Kidney (tissue), 14 donors: Measurements from ENCODE around the gene PROZ. TPM values are rescaled to one million over a fixed set of nuclear protein-coding genes. Genes with fewer than 3 reads are reported as not detected.

Source experiments
- DNase-seq, 5 donors: peaks; one replicate each; pipeline ENCODE4 v3.0.0-alpha.2; 2013 to 2020
- FAIRE-seq: peaks from 2 replicates; lab custom pipeline; 2012; peaks lifted over from hg19 to GRCh38; lab: Jason Lieb, UNC
- H3K27ac ChIP-seq, 2 donors: one replicate each; pipeline ENCODE4 v1.7.0; 2013; ENCODE audit warnings: low read depth in 2 of 2, low read length in 2 of 2, inconsistent platforms in 1 of 2
- H3K27me3 ChIP-seq: one replicate; pipeline ENCODE4 v1.7.1; 2013; ENCODE audit warnings: low read length, inconsistent platforms; ENCODE audit not compliant: control insufficient read depth, insufficient read depth
- H3K36me3 ChIP-seq, 3 donors: one replicate each; pipeline versions ENCODE4 v1.7.0 to v1.7.1; 2013; ENCODE audit warnings: low read length in 3 of 3, control low read depth in 1 of 3, inconsistent platforms in 1 of 3; ENCODE audit not compliant: insufficient read depth in 3 of 3, control insufficient read depth in 2 of 3
- H3K4me1 ChIP-seq, 3 donors: one replicate each; pipeline versions ENCODE4 v1.7.0 to v1.7.1; 2013; ENCODE audit warnings: low read length in 3 of 3, inconsistent platforms in 1 of 3, low read depth in 1 of 3; ENCODE audit not compliant: control insufficient read depth in 2 of 3, insufficient read depth in 2 of 3
- H3K4me3 ChIP-seq, 3 donors: one replicate each; pipeline versions ENCODE4 v1.7.0 to v1.8.1; 2013; ENCODE audit warnings: low read length in 3 of 3, control low read depth in 1 of 3, inconsistent platforms in 1 of 3
- H3K9ac ChIP-seq, 3 donors: one replicate each; pipeline versions ENCODE4 v1.7.0 to v1.7.1; 2013; ENCODE audit warnings: low read length in 3 of 3, control low read depth in 1 of 3, inconsistent platforms in 1 of 3
- H3K9me3 ChIP-seq, 3 donors: one replicate each; pipeline versions ENCODE4 v1.7.0 to v1.7.1; 2013; ENCODE audit warnings: low read length in 3 of 3, control low read depth in 1 of 3, inconsistent platforms in 1 of 3; ENCODE audit not compliant: control insufficient read depth in 2 of 3, insufficient read depth in 1 of 3
- intact Hi-C: fragments of 100-400 bp; cut with DNase I; formaldehyde crosslinking; loops from one replicate; pipeline ENCODE4 v1.11.1; 2022
- polyA plus RNA-seq: library from polyadenylated mRNA; stranded (reverse); fragments of 350-450 nt; fragmentation: Illumina TruSeq; extraction: RNeasy Lipid Tissue Mini Kit (QIAGEN cat#74804); gene quantifications from one replicate; pipeline ENCODE4 v1.2.3, GENCODE V29; 2014; ENCODE audit warnings: low read depth, low replicate concordance; ENCODE audit not compliant: insufficient read depth
- total RNA-seq: library from RNA; stranded (reverse); fragmentation: NEBNext Ultra II Directional; extraction: Animal tissue kit (Norgen Biotek cat#: 25700); gene quantifications from one replicate; pipeline ENCODE4 v1.2.1, GENCODE V29; 2021
- TF ChIP-seq, protein P1 (sequence below): IDR thresholded peaks from 3 replicates; pipeline ENCODE4 v1.5.1; 2012; ENCODE audit warnings: mild to moderate bottlenecking, moderate library complexity, borderline replicate concordance; ENCODE audit not compliant: insufficient read depth; ENCODE audit errors: extremely low read depth
- donor health status: control.
- donor health status: control.
- donor health status: control.
- donor health status: control.
- donor health status: control.
- donor health status: DM: yes; HTN: yes; CAD: no.
- donor health status: Normal renal cell carcinoma (clear cell type).

The PROZ gene
- total and polyA plus RNA-seq, 2 donors from 2014 or later, result 20.0 TPM; not detected in 1

DNA sequence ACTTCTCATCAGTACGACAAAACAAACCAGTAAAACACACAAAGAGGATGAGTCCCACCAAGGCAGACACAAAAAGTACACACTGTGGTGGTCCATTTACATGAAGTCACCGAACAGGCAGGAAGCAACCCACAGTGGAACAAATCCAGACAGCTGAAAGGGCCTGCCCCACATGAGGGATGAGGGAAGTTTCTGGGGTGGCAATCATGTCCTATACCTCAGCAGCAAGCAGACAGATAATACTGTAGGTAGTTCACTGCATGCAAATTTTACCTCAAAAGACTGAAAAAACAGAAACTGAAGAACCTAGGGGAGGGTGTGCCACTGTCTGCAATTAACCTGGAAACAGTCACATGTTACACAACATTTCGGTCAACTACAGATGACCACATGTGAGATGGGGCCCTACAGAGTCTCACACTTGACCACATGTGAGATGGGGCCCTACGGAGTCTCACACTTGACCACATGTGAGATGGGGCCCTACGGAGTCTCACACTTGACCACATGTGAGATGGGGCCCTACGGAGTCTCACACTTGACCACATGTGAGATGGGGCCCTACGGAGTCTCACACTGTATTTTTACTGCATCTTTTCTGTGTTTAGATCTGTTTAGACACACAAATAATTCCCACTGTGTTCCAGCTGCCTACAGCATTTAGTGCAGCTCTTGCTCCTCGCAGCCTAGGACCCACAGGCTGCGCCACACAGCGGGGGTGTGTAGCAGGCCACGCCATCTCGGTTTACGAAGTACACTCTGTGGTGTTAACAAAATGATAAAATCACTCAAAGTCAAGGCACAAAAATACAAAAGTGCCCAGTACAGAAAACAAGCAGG lies 27.8 kb downstream of the PROZ start:
- FAIRE-seq (no peak), DNase-seq (no peak)
- no peaks in the 10 kb centered on the region for H3K27me3 ChIP-seq
- no peak overlapping the region for H3K27ac ChIP-seq
- H3K36me3 ChIP-seq, result peaks cover 9 to 25% (median 20%) of the 10 kb centered on the region in 3 donors
- H3K9ac ChIP-seq, result no peak overlapping the region
- no peaks in the 10 kb centered on the region for H3K9me3 ChIP-seq
- TF ChIP-seq, protein P1, sequence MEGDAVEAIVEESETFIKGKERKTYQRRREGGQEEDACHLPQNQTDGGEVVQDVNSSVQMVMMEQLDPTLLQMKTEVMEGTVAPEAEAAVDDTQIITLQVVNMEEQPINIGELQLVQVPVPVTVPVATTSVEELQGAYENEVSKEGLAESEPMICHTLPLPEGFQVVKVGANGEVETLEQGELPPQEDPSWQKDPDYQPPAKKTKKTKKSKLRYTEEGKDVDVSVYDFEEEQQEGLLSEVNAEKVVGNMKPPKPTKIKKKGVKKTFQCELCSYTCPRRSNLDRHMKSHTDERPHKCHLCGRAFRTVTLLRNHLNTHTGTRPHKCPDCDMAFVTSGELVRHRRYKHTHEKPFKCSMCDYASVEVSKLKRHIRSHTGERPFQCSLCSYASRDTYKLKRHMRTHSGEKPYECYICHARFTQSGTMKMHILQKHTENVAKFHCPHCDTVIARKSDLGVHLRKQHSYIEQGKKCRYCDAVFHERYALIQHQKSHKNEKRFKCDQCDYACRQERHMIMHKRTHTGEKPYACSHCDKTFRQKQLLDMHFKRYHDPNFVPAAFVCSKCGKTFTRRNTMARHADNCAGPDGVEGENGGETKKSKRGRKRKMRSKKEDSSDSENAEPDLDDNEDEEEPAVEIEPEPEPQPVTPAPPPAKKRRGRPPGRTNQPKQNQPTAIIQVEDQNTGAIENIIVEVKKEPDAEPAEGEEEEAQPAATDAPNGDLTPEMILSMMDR, result no peak
- intact Hi-C loops, result no loop called here
- no peak overlapping the region for H3K4me3 ChIP-seq
- H3K4me1 ChIP-seq, result no peaks in the 10 kb centered on the region

DNA sequence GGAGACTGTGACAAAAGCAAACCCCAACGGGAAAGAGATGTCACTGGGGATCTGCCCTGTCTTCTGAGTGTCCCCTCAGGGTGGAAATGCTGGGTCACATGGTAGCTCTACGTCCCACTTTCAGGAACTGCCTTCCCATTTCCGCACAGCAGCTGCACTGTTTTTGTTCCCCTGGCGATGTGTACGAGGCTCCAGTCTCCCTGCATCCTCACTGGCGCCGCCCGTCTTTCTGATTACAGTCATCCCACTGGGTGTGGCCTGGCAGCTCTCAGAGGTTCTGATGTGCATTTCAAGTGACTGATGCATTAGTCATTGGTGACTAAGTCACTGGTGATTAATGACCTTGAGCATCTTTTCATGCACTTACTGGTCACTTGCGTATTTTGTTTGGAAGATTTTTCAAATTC lies 28.8 kb downstream of the PROZ start:
- no peak overlapping the region for H3K27ac ChIP-seq
- no peaks in the 10 kb centered on the region for H3K4me1 ChIP-seq
- H3K9ac ChIP-seq, result no peak overlapping the region
- no peak overlapping the region for H3K4me3 ChIP-seq
- TF ChIP-seq, protein P1, result no peak
- intact Hi-C loops, result no loop called here
- H3K36me3 ChIP-seq, result peaks cover 7 to 27% (median 20%) of the 10 kb centered on the region in 3 donors
- no peaks in the 10 kb centered on the region for H3K27me3 ChIP-seq
- no peak for FAIRE-seq
- H3K9me3 ChIP-seq, result no peaks in the 10 kb centered on the region
- peak in 1 of 5 donors; percentile 85 for DNase-seq

DNA sequence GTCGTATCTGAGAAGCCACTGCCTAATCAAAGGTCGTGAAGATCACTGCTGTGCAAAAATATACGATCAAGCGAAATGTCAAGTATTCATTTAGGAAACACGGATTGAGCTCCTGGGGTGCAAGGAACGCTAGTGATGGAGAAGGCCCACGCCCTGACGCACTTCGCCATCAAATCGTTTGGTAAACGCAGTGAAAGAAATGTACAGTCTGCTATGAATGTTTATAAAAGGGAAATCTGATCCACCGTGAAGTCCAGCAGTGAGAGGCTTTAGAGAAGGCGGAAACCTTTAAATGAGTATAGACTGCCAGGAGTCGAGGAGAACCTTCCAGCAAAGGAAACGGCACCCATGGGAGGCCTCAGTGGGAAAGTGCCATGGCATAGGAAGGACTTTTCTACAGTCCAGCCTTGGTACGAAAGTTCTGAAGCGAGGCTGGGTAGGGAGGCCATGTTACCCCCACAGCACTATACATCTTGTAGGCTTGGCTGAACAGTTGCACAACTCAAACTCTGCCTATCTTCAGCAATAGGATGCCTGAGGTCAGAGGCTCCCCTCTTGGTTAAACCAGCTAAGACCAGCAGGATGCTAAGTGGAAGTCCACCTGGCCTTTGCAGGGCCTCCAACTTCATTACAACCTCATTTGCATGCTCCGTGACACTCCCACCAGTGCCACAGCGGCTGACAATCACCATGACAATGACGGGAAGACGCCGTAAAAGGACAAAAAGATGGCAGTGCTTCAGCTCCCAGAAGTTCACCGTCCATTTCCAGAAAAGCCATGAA lies 29.6 kb downstream of the PROZ start:
- TF ChIP-seq, protein P1, result no peak
- Histone ChIP-seq H3K4me1 (no peaks in the 10 kb centered on the region), H3K9ac (no peak overlapping the region), H3K27me3 (no peaks in the 10 kb centered on the region), H3K36me3 (peaks cover 9 to 28% (median 24%) of the 10 kb centered on the region in 3 donors), H3K9me3 (no peaks in the 10 kb centered on the region), H3K27ac (no peak overlapping the region), H3K4me3 (no peak overlapping the region)
- FAIRE-seq, result no peak
- DNase-seq, result no peak
- intact Hi-C loops, result no loop called here
